ENCODE data around the gene GLB1L. TPM values are rescaled to one million over a fixed set of nuclear protein-coding genes. Genes with fewer than 3 reads are reported as not detected.

Gene GLB1L
- total RNA-seq, 1 donor from 2014 or later: 22.8 TPM

DNA sequence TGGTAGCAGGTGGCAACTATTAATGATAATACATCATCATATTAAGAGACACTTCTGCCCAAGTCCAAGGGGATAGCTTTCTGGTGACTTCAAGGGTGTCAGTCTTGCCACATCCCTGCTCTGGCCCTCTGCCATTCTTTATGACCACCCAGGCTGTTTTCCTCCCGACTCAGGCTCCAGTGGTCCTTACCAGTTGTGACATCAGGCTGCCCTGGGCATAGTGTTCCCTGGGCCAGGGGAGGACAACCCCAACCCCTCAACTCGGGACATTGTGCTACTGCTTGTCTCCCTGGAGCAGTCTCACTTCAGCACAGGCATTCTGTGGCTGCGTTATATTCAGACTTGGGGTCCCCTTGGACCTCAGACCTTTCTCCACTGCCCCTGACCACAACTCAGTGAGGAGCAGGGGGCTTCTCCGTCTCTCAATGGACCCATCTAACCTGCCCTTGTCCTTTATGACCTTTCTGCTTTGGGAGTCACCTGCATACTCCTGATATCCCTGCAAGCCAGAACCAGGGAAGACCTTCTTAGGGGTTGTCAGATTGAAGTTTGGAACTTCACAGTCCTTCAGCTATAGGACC lies 46.8 kb upstream of the GLB1L start:
- peaks cover 20% of the 10 kb centered on the region for H3K4me1 ChIP-seq
- H3K9me3 ChIP-seq: no peaks in the 10 kb centered on the region
- no peaks in the 10 kb centered on the region for H3K36me3 ChIP-seq
- no peaks in the 10 kb centered on the region for H3K27me3 ChIP-seq
- no peak overlapping the region for H3K4me3 ChIP-seq
- TF ChIP-seq POLR2AphosphoS5 (IDR thresholded peaks at IDR 0.05; ENCODE audit: insufficient read depth in 1 of 2, low read depth in 1 of 2): no peak
- TF ChIP-seq, protein P1, sequence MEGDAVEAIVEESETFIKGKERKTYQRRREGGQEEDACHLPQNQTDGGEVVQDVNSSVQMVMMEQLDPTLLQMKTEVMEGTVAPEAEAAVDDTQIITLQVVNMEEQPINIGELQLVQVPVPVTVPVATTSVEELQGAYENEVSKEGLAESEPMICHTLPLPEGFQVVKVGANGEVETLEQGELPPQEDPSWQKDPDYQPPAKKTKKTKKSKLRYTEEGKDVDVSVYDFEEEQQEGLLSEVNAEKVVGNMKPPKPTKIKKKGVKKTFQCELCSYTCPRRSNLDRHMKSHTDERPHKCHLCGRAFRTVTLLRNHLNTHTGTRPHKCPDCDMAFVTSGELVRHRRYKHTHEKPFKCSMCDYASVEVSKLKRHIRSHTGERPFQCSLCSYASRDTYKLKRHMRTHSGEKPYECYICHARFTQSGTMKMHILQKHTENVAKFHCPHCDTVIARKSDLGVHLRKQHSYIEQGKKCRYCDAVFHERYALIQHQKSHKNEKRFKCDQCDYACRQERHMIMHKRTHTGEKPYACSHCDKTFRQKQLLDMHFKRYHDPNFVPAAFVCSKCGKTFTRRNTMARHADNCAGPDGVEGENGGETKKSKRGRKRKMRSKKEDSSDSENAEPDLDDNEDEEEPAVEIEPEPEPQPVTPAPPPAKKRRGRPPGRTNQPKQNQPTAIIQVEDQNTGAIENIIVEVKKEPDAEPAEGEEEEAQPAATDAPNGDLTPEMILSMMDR (IDR thresholded peaks at IDR 0.05): no peak
- no peak for TF ChIP-seq POLR2A (IDR thresholded peaks at IDR 0.05)
- DNase-seq (ENCODE audit: extremely low spot score in 2 of 2): no peak
- intact Hi-C loops (cut with DNase I): no loop called here
- no peak overlapping the region for H3K27ac ChIP-seq

DNA sequence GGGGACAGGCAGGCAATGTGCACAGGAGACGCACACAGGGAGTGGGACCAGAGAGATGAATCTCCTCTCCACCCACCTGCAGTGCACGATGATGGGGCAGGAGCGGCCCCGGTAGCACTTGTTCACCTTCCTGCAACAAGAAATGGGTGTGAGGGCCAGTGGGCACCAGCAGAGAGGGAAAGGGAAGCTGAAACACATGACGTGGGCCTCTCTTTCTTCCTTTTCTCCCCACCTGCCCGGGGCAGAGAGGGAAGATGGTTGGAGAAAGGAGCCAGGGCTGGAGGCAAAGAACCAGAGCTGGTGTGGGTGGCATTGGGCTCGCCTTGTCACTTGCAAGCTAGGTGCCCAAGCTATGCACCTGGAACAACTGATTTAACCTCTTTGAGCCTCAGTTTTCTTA lies 46.1 kb upstream of the GLB1L start:
- no peaks in the 10 kb centered on the region for H3K27me3 ChIP-seq
- DNase-seq (ENCODE audit: extremely low spot score in 2 of 2): no peak
- H3K27ac ChIP-seq: no peak overlapping the region
- H3K4me1 ChIP-seq: peaks cover 26% of the 10 kb centered on the region
- no peaks in the 10 kb centered on the region for H3K36me3 ChIP-seq
- H3K4me3 ChIP-seq: no peak overlapping the region
- TF ChIP-seq, protein P1 (IDR thresholded peaks at IDR 0.05): no peak
- no peak for TF ChIP-seq POLR2AphosphoS5 (IDR thresholded peaks at IDR 0.05; ENCODE audit: insufficient read depth in 1 of 2, low read depth in 1 of 2)
- TF ChIP-seq POLR2A (IDR thresholded peaks at IDR 0.05): no peak
- no peaks in the 10 kb centered on the region for H3K9me3 ChIP-seq
- intact Hi-C loops (cut with DNase I): no loop called here

DNA sequence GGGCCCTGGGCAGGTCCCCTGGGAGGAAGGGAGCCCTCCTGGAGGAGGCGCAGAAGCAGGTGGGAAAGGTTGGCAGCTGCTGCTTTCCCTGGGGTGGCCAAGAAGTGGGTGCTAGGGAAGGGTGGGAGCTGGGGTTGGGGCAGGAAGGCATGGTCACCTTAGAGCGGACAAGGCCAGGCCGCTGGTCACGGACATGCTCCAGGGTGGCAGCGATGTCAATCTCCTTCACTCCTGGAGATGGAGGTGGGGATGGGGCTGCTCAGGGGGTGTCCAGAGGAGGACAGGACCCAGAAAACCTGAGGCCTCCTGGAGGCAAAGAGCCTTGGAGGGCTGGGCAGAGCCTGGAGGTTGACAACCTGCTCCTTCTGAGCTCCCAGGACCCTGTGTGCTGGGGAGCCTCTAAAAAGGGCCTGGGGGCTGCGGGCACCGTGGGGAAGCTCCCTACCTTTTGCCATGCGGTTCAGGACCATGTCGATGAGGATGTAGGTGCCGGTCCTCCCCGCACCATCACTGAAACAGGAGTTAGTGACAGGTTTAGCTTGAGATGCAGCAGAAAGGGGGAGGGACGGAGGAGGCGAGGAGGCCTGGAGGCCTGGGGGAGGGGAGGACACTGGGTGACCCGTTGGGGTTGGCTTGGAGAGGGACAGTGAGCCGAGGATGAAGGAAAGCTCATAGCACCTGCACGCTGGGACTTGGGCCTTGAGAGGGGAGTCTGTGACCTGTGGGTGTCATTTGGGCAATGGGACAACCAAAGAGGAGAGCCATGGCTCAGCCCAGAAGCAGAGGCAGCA lies 45.3 kb upstream of the GLB1L start:
- H3K27me3 ChIP-seq: no peaks in the 10 kb centered on the region
- DNase-seq (ENCODE audit: extremely low spot score in 2 of 2): no peak
- intact Hi-C loops (cut with DNase I): no loop called here

DNA sequence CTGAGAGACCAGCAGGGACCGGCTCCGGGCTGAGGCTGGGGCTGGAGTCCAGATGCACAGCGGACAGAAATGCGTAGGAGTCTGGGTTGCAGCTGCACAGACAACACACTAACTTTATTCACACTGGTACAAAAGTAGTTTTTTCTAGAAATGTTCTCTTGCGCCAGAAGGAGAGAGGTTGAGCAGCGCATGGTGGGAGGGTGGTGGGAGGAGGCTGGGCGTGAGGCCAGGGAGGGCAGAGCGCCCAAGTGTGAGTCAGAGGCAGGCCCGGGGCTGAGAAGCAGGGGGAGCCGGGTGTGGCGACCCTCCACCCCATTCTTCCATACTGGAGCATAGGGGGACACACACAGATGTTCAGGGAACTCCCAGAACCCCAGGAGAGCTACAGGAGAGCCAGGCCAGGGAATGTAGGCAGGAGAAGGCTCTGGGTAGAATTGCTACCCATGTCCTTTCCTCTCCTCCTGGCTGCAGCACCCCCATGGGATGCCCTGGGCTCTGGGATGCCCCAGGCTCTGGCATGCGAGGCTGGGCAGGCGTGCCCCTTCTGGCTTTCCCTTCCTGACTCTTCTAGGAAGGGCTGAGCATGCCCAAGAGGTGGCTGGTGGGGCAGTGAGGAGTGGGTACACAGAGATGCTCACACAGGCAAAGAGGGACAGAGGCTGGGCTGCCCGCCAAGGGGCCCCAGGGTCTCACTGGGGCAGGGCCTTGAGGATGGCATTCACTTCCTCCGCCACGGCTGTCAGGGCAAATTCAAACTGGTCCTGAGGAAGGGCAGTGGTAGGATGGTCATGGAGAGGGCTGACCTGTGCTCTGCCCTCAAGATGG lies 44.5 kb upstream of the GLB1L start:
- Histone ChIP-seq H3K4me1 (peaks cover 43% of the 10 kb centered on the region), H3K27ac (peak overlapping the region; percentile 85), H3K4me3 (no peak overlapping the region), H3K36me3 (peaks cover 0 to 5% of the 10 kb centered on the region in 2 donors), H3K9me3 (no peaks in the 10 kb centered on the region), H3K27me3 (no peaks in the 10 kb centered on the region)
- DNase-seq (ENCODE audit: extremely low spot score in 2 of 2): no peak
- intact Hi-C loops (cut with DNase I): no loop called here
- TF ChIP-seq POLR2AphosphoS5 (IDR thresholded peaks at IDR 0.05; ENCODE audit: insufficient read depth in 1 of 2, low read depth in 1 of 2) (peak; percentile 91 to 92), POLR2A (IDR thresholded peaks at IDR 0.05) (peak in 1 of 2 donors; percentile 14)
- TF ChIP-seq, protein P1 (IDR thresholded peaks at IDR 0.05): no peak

More for the DNA sequence above, 45.3 kb upstream of the GLB1L start:
- no peaks in the 10 kb centered on the region for H3K36me3 ChIP-seq
- H3K4me3 ChIP-seq: no peak overlapping the region
- H3K4me1 ChIP-seq: peaks cover 35% of the 10 kb centered on the region
- no peaks in the 10 kb centered on the region for H3K9me3 ChIP-seq
- H3K27ac ChIP-seq: peak overlapping the region; percentile 85
- TF ChIP-seq POLR2A (IDR thresholded peaks at IDR 0.05) (no peak), POLR2AphosphoS5 (IDR thresholded peaks at IDR 0.05; ENCODE audit: insufficient read depth in 1 of 2, low read depth in 1 of 2) (no peak)
- TF ChIP-seq, protein P1 (IDR thresholded peaks at IDR 0.05): no peak

Measured in vagina (tissue), 2 donors.